ENCODE results near the gene CERT1. TPM values are rescaled to one million over a fixed set of nuclear protein-coding genes. Genes with fewer than 3 reads are reported as not detected.
A peak's percentile ranks its signal among the peaks of the same experiment; 100 is the strongest.
"Not testable (repeated sequence)": the region's sequence is repeated elsewhere in the genome, so short reads cannot be mapped to it uniquely, and the experiment has no call there.

The CERT1 gene
- total and polyA plus RNA-seq, 12 donors = 6.3 to 47.6 (median 37.5) TPM

DNA sequence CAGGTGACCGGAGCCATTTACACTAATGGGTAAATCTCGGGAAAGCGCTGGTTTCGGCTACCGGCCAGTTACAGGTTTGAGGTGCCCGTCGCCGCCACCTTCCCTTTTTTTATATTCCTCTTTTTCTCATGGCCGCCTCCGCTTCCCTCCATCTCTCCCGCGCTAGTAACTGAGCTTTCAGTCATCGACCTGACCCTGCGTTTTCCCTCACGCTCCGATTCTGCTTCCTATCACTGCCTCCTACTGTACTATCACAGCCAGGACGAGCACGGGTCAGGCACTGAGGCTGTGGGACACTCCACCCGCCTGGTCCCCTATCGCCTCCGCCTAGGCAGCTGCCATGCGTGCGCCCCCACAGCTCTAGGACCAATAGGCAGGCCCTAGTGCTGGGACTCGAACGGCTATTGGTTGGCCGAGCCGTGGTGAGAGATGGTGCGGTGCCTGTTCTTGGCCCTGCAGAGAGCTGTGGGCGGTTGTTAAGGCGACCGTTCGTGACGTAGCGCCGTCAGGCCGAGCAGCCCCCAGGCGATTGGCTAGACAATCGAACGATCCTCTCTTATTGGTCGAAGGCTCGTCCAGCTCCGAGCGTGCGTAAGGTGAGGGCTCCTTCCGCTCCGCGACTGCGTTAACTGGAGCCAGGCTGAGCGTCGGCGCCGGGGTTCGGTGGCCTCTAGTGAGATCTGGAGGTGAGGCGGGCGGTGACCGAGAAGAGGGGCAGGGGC lies 174.7 kb downstream of the CERT1 start, which contains the start of gene HMGCR:
Gene HMGCR (plus strand): TSS at position 606 of the 722 bp plus-strand sequence. CDS start 5,386 bp downstream, outside the sequence.
- Histone ChIP-seq H3K4me1 (peaks cover 2 to 28% (median 18%) of the 10 kb centered on the region in 9 donors), H3K27ac (peak within 1 kb of the TSS; percentile 37 to 95 (median 90)), H3K27me3 (no peaks in the 10 kb centered on the region), H3K36me3 (peaks cover 0 to 5% (median 0%) of the 10 kb centered on the region in 9 donors), H3K4me3 (peak within 1 kb of the TSS; percentile 72 to 99 (median 90)), H3K9me3 (no peaks in the 10 kb centered on the region)
- WGBS, 2 donors = 0% methylated on average over 56 of the region's 56 CpGs
- DNase-seq (peak; percentile 97 to 99), ATAC-seq (peak; percentile 99 to 100 (median 99))
- TF ChIP-seq, protein P1, sequence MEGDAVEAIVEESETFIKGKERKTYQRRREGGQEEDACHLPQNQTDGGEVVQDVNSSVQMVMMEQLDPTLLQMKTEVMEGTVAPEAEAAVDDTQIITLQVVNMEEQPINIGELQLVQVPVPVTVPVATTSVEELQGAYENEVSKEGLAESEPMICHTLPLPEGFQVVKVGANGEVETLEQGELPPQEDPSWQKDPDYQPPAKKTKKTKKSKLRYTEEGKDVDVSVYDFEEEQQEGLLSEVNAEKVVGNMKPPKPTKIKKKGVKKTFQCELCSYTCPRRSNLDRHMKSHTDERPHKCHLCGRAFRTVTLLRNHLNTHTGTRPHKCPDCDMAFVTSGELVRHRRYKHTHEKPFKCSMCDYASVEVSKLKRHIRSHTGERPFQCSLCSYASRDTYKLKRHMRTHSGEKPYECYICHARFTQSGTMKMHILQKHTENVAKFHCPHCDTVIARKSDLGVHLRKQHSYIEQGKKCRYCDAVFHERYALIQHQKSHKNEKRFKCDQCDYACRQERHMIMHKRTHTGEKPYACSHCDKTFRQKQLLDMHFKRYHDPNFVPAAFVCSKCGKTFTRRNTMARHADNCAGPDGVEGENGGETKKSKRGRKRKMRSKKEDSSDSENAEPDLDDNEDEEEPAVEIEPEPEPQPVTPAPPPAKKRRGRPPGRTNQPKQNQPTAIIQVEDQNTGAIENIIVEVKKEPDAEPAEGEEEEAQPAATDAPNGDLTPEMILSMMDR (IDR thresholded peaks at IDR 0.05) = peak in 5 of 9 donors; percentile 5 to 53 (median 41)
- intact Hi-C loops (cut with DNase I) = loop anchor here in 6 of 10 donors (2.0 to 10.0 kb wide), 9 partner anchors 99 to 346 kb away; partner anchors contain the start of genes ANKRD31 (in 6 of the 6), CERT1 (in 2 of the 6), GCNT4 (in 2 of the 6) and POLK (in 2 of the 6)

DNA sequence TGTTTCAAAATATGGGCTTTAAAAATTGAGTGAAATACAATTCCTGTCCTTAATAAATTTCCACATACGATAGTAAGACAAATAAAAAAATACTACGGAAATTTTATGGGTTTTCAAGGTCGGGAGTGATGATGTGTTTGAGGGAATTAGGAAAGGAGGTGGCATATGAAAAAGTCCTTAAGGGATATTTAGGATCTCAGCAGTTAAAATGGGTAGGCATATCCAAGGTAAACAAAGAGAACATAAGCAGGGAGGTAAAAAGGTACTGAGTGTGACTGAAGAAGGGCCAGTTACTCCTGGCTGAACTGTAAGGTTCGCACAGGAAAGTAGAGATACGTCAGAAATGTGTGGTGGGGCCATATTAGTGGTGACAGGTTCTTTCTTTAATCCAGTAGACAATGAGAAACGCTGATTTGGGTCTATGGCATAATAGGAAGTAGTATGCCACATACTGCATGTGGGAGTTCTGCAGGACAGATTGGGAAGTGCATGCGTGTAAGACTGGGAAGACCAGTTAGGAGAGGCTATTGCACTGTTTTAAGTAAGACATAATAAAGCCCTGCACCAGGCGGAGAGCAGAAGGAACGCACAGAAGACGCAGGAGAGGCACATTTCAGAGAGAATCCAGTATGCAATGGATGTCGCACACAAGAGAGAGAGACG lies 175.3 kb downstream of the CERT1 start:
- TF ChIP-seq, protein P1 (IDR thresholded peaks at IDR 0.05) = peak in 4 of 9 donors; percentile 6 to 50 (median 19)
- Histone ChIP-seq H3K36me3 (peaks cover 0 to 5% (median 0%) of the 10 kb centered on the region in 9 donors), H3K27ac (peak overlapping the region in 9 of 10 donors; percentile 66 to 95 (median 89)), H3K27me3 (no peaks in the 10 kb centered on the region), H3K9me3 (no peaks in the 10 kb centered on the region), H3K4me3 (peak overlapping the region; percentile 23 to 99 (median 90)), H3K4me1 (peaks cover 2 to 24% (median 18%) of the 10 kb centered on the region in 9 donors)
- peak; percentile 17 to 61 (median 44) for ATAC-seq
- DNase-seq = peak in 1 of 2 donors; percentile 24
- 14 to 16% methylated on average over 12 of the region's 12 CpGs for WGBS, 2 donors
- intact Hi-C loops (cut with DNase I) = loop anchor here in 6 of 10 donors (2.0 to 10.0 kb wide), 9 partner anchors 99 to 346 kb away; partner anchors contain the start of genes ANKRD31 (in 6 of the 6), CERT1 (in 2 of the 6), GCNT4 (in 2 of the 6) and POLK (in 2 of the 6)

DNA sequence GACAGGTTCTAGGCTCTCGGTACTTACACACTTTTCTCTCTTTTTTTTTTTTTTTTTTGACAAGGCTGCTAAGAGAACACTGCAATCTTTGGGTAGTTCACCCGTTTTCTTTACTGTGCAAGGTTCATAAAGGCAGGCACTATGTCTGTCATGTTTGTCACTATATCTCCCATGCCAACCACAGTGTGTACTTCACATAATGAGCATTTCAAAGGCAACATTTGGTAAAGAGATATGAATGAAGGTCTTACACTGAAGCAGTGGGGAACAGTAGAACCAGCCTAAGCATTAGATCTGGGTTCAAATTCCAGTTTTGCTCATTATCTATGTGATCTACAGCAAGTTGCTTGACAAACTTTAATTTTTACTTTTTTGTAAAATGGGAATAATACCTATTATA lies 175.9 kb downstream of the CERT1 start:
- H3K27me3 ChIP-seq = no peaks in the 10 kb centered on the region
- intact Hi-C loops (cut with DNase I) = loop anchor here in 5 of 10 donors (5.0 to 10.0 kb wide), 8 partner anchors 98 to 347 kb away; partner anchors contain the start of genes ANKRD31 (in 4 of the 5), CERT1 (in 2 of the 5), GCNT4 (in 2 of the 5) and POLK (in 2 of the 5)
- DNase-seq (no peak), ATAC-seq (no peak)
- TF ChIP-seq, protein P1 (IDR thresholded peaks at IDR 0.05) = no peak
- H3K9me3 ChIP-seq = no peaks in the 10 kb centered on the region
- no peak overlapping the region for H3K27ac ChIP-seq
- H3K4me3 ChIP-seq = no peak overlapping the region
- peaks cover 0 to under 1% (median 0%) of the 10 kb centered on the region in 9 donors for H3K36me3 ChIP-seq
- peaks cover 2 to 24% (median 18%) of the 10 kb centered on the region in 9 donors for H3K4me1 ChIP-seq
- 78 to 88% methylated on average over 2 of the region's 2 CpGs for WGBS, 2 donors

DNA sequence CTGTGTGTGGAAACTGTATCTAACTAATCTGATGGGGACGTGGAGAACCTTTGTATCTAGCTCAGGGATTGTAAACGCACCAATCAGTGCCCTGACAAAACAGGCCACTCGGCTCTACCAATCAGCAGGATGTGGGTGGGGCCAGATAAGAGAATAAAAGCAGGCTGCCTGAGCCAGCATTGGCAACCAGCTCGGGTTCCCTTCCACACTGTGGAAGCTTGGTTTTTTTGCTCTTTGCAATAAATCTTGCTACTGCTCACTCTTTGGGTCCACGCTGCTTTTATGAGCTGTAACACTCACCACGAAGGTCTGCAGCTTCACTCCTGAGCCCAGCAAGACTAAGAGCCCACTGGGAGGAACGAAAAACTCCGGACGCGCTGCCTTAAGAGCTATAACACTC lies 177.0 kb downstream of the CERT1 start:
- not testable (repeated sequence) for ATAC-seq
- intact Hi-C loops (cut with DNase I) = loop anchor here in 5 of 10 donors (10.0 kb wide), 5 partner anchors 100 to 340 kb away; partner anchors contain the start of genes ANKRD31 (in 3 of the 5), CERT1 (in 2 of the 5), POLK (in 2 of the 5) and GCNT4 (in 1 of the 5)

DNA sequence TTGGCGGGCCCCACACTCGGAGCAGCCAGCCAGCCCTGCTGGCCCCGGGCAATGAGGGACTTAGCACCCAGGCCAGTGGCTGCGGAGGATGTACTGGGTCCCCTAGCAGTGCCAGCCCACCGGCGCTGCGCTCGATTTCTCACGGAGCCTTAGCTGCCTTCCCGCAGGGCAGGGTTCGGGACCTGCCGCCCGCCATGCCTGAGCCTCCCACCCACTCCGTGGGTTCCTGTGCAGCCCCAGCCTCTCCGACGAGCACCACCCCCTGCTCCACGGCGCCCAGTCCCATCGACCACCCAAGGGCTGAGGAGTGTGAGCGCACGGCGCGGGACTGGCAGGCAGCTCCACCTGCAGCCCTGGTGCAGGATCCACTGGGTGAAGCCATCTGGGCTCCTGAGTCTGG lies 177.7 kb downstream of the CERT1 start:
- 93 to 95% methylated on average over 18 to 23 of the region's 23 CpGs for WGBS, 2 donors

More for the DNA sequence above, 177.0 kb downstream of the CERT1 start:
- H3K4me1 ChIP-seq = peaks cover 2 to 24% (median 18%) of the 10 kb centered on the region in 9 donors
- H3K36me3 ChIP-seq, H3K4me3 ChIP-seq, H3K27ac ChIP-seq, DNase-seq, H3K27me3 ChIP-seq, H3K9me3 ChIP-seq: not testable (repeated sequence)
- WGBS, 2 donors = 89 to 92% methylated on average over 8 to 9 of the region's 10 CpGs

More for the DNA sequence above, 177.7 kb downstream of the CERT1 start:
- intact Hi-C loops (cut with DNase I) = loop anchor here in 5 of 10 donors (10.0 kb wide), 5 partner anchors 99 to 341 kb away; partner anchors contain the start of genes ANKRD31 (in 3 of the 5), CERT1 (in 2 of the 5), POLK (in 2 of the 5) and GCNT4 (in 1 of the 5)
- ATAC-seq, H3K27ac ChIP-seq, H3K27me3 ChIP-seq, H3K4me3 ChIP-seq, H3K36me3 ChIP-seq, DNase-seq, H3K9me3 ChIP-seq: not testable (repeated sequence)
- peaks cover 2 to 21% (median 16%) of the 10 kb centered on the region in 9 donors for H3K4me1 ChIP-seq

Data from heart right ventricle (tissue), 16 donors.